Sciatic nerve (tissue), 2 donors: ENCODE results near the gene RFT1. TPM values are rescaled to one million over a fixed set of nuclear protein-coding genes. Genes with fewer than 3 reads are reported as not detected.
A peak's percentile ranks its signal among the peaks of the same experiment; 100 is the strongest.

Source experiments
- ATAC-seq: fragments of 200-7000 bp; cut with Tn5 transposase; one replicate; pipeline ENCODE4 v1.9.1; 2020; ENCODE audit warnings: mild to moderate bottlenecking, moderate library complexity
- DNase-seq: peaks from one replicate; pipeline ENCODE4 v3.0.0-alpha.2; 2020; ENCODE audit warnings: low spot score
- intact Hi-C: fragments of 100-400 bp; cut with DNase I; formaldehyde crosslinking; loops from one replicate; pipeline ENCODE4 v1.14.2; 2022
- total RNA-seq: library from RNA; stranded (reverse); fragmentation: NEBNext Ultra II Directional; extraction: Animal tissue kit (Norgen Biotek cat#: 25700); gene quantifications from one replicate; pipeline ENCODE4 v1.2.1, GENCODE V29; 2021
- donor health status: DM: no; HTN: no; CAD: no.
- donor health status: DM: no; HTN: no; CAD: no.

The RFT1 gene
- total RNA-seq, 1 donor from 2014 or later, result 21.3 TPM

- DNase-seq (no peak), ATAC-seq (no peak)
Measured at GRCh38 chr3:53137835-53138446, 7.7 kb upstream of the RFT1 start.

GRCh38 chr3:53137221-53137620 is 7.0 kb upstream of the RFT1 start:
- intact Hi-C loops, result no loop called here
- ATAC-seq (no peak), DNase-seq (no peak)

More at GRCh38 chr3:53137835-53138446, 7.7 kb upstream of the RFT1 start:
- intact Hi-C loops, result no loop called here

GRCh38 chr3:53134631-53135232 is 4.5 kb upstream of the RFT1 start:
- intact Hi-C loops, result no loop called here
- peak; percentile 57 for ATAC-seq
- DNase-seq, result peak; percentile 78

- intact Hi-C loops, result no loop called here
- DNase-seq (no peak), ATAC-seq (no peak)
Measured at GRCh38 chr3:53132347-53132746, 2.1 kb upstream of the RFT1 start.

- DNase-seq (no peak), ATAC-seq (no peak)
- intact Hi-C loops, result no loop called here
Measured at GRCh38 chr3:53131096-53131495, 861 bp upstream of the RFT1 start.

GRCh38 chr3:53129344-53129743 is 891 bp downstream of the RFT1 start:
- DNase-seq, result no peak
- ATAC-seq, result no peak

GRCh38 chr3:53126601-53127000 is 3.6 kb downstream of the RFT1 start:
- no peak for DNase-seq
- ATAC-seq, result no peak
- intact Hi-C loops, result no loop called here

More at GRCh38 chr3:53129344-53129743, 891 bp downstream of the RFT1 start:
- intact Hi-C loops, result no loop called here

GRCh38 chr3:53123953-53124352 is 6.3 kb downstream of the RFT1 start:
- intact Hi-C loops, result no loop called here
- DNase-seq, result no peak
- no peak for ATAC-seq

GRCh38 chr3:53123510-53123909 is 6.7 kb downstream of the RFT1 start:
- ATAC-seq (no peak), DNase-seq (no peak)
- intact Hi-C loops, result no loop called here

GRCh38 chr3:53122933-53123305 is 7.3 kb downstream of the RFT1 start:
- DNase-seq (no peak), ATAC-seq (no peak)
- intact Hi-C loops, result no loop called here

- DNase-seq (no peak), ATAC-seq (no peak)
- intact Hi-C loops, result no loop called here
Measured at GRCh38 chr3:53122255-53122932, 7.8 kb downstream of the RFT1 start.

- DNase-seq, result no peak
- intact Hi-C loops, result no loop called here
- ATAC-seq, result no peak
Measured at GRCh38 chr3:53120336-53120735, 9.9 kb downstream of the RFT1 start.

- intact Hi-C loops, result no loop called here
- no peak for ATAC-seq
- DNase-seq, result no peak
Measured at GRCh38 chr3:53116956-53117355, 13.3 kb downstream of the RFT1 start.

- no peak for ATAC-seq
- intact Hi-C loops, result loop anchor here (5.0 kb wide), 1 partner anchor 83 kb away; no protein-coding TSS in a partner anchor
- DNase-seq, result peak; percentile 19
Measured at GRCh38 chr3:53114412-53115074, 15.7 kb downstream of the RFT1 start.

GRCh38 chr3:53114011-53114400 is 16.2 kb downstream of the RFT1 start:
- DNase-seq (peak; percentile 91), ATAC-seq (peak; percentile 84)
- intact Hi-C loops, result loop anchor here (5.0 kb wide), 1 partner anchor 83 kb away; no protein-coding TSS in a partner anchor

GRCh38 chr3:53113293-53114010 is 16.8 kb downstream of the RFT1 start:
- DNase-seq (peak; percentile 39), ATAC-seq (no peak)
- intact Hi-C loops, result loop anchor here (5.0 kb wide), 1 partner anchor 84 kb away; no protein-coding TSS in a partner anchor

- DNase-seq (no peak), ATAC-seq (no peak)
- intact Hi-C loops, result loop anchor here (5.0 kb wide), 1 partner anchor 85 kb away; no protein-coding TSS in a partner anchor
Measured at GRCh38 chr3:53111822-53112221, 18.4 kb downstream of the RFT1 start.

GRCh38 chr3:53109891-53110771 is 20.1 kb downstream of the RFT1 start:
- intact Hi-C loops, result loop anchor here (5.0 kb wide), 1 partner anchor 87 kb away; no protein-coding TSS in a partner anchor

More at GRCh38 chr3:53109891-53110771, 20.1 kb downstream of the RFT1 start:
- DNase-seq (peak; percentile 68), ATAC-seq (peak; percentile 80)
